ENCODE data around the gene C10orf90.

DNA sequence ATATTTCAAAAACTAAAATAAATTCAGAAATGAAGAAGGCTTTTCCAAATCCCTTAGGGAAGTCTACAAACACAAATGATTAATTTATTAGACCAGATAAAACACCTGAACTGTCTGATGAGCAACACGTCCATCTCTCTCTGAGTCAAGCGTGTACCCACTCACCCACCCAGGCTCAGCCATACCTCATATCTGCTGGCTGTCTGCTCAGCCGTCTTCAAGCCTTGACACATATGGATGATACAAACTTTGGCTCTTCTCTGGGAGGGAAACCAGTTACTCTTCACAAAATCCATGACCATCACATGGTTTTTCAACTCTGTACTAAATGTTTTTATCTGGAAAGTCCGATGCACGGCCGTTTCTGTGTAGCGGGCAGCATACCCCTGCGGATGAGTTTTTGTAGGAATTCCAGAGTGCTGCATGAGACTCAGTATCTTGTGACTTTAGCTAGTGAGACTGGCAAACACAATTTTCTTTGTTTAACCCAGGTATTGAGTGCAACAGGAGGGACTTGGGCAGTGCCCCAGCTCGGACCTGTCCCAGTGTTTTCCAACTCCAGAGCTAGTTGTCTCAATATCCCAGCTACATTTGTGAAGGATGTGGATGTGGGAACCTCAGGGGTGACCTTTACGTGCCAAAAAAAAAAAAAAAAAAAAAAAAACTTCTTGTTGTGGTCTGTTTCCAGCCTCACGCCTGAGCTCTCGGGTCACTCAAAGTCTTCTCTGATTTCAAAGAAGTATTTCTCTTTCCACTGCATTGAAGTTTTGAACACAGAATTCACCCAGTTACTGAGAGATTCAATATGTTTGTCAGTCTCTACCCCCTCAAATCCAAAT is at the start of gene C10orf90:
- TF ChIP-seq, protein P1, sequence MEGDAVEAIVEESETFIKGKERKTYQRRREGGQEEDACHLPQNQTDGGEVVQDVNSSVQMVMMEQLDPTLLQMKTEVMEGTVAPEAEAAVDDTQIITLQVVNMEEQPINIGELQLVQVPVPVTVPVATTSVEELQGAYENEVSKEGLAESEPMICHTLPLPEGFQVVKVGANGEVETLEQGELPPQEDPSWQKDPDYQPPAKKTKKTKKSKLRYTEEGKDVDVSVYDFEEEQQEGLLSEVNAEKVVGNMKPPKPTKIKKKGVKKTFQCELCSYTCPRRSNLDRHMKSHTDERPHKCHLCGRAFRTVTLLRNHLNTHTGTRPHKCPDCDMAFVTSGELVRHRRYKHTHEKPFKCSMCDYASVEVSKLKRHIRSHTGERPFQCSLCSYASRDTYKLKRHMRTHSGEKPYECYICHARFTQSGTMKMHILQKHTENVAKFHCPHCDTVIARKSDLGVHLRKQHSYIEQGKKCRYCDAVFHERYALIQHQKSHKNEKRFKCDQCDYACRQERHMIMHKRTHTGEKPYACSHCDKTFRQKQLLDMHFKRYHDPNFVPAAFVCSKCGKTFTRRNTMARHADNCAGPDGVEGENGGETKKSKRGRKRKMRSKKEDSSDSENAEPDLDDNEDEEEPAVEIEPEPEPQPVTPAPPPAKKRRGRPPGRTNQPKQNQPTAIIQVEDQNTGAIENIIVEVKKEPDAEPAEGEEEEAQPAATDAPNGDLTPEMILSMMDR (conservative IDR thresholded peaks at IDR 0.05; ENCODE audit: low read depth, low read length), result no peak
- no peak for TF ChIP-seq EZH2phosphoT487 (IDR thresholded peaks at IDR 0.05; ENCODE audit: borderline replicate concordance, low read length)
